Right ventricle myocardium superior (tissue), 1 donor: ENCODE measurements around the gene CYP46A1. TPM values are rescaled to one million over a fixed set of nuclear protein-coding genes. Genes with fewer than 3 reads are reported as not detected.
"Not testable (repeated sequence)": the region's sequence is repeated elsewhere in the genome, so short reads cannot be mapped to it uniquely, and the experiment has no call there.

Source experiments
- ATAC-seq: fragments of 200-7000 bp; cut with Tn5 transposase; one replicate; pipeline ENCODE4 v1.9.1; 2020; ENCODE audit warnings: mild to moderate bottlenecking; ENCODE audit not compliant: poor library complexity
- DNase-seq: peaks from one replicate; pipeline ENCODE4 v3.0.0-alpha.2; 2020
- intact Hi-C: fragments of 100-400 bp; cut with DNase I; formaldehyde crosslinking; loops from one replicate; pipeline ENCODE4 v1.11.2; 2022
- long read RNA-seq: library from polyadenylated mRNA; unstranded; transcript quantifications from one replicate; pipeline ENCODE4 v2.0.0, GENCODE V29; 2021
- total RNA-seq: library from RNA; stranded (reverse); fragmentation: NEBNext Ultra II Directional; extraction: Animal tissue kit (Norgen Biotek cat#: 25700); gene quantifications from one replicate; pipeline ENCODE4 v1.2.1, GENCODE V29; 2021
- donor health status: DM: no; HTN: yes; CAD: no; lungs with severe emphysema.

Gene CYP46A1
- total RNA-seq: 3.0 TPM
- long read RNA-seq, transcript CYP46A1-201 (15 exons, 2,181 nt): major isoform, 11 of 17 reads
- long read RNA-seq, partial matches to known transcripts: 0 of 17 reads
- long read RNA-seq, other reads (novel, unspliced or antisense): 6 of 17 reads

DNA sequence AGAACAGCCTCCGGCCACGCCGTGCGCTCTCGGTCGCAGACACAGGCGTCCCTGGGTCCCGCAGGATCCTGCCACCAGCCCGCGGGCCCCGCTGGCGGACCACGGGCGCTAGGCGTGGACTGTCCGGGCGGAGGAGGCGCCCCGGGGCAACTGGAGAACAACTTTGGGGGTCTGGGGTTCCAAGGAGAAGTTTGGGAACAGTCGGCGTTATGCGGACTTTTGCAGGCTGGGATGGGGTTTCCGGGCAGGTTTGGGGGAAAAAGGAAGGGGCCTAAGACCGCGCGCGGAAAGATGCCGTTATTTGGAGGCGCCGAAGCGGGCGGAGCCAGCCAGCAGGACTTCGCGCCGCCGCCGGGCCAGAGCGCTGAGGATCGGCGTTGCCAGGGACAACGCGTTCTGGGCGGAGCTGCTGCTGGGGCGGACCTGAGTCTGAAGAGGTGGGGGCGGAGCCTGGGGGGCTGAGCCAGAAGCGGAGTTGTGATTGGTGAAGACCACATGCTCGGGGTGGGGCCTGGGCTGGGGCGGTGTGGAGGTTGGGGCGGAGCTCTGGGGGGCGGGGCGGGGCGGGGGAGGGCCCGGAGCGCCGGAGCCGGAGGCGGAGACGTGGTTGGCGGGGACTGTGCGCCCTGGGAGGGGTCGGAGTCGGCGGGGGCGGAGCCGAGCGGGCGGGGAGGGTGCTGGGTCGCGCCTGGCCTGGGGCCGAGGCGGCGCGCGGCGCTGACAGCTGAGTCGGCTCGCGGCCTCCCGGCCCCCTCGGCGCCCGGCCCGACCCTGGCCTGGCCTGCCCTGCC, at the start of gene CYP46A1:
CYP46A1 (plus strand) TSS at position 680 of the 791 bp plus-strand sequence. CDS start 120 bp downstream, outside the sequence.
- intact Hi-C loops: loop anchor here (5.0 kb wide), 1 partner anchor 203 kb away; no protein-coding TSS in a partner anchor
- peak; percentile 100 for DNase-seq
- peak; percentile 96 for ATAC-seq

DNA sequence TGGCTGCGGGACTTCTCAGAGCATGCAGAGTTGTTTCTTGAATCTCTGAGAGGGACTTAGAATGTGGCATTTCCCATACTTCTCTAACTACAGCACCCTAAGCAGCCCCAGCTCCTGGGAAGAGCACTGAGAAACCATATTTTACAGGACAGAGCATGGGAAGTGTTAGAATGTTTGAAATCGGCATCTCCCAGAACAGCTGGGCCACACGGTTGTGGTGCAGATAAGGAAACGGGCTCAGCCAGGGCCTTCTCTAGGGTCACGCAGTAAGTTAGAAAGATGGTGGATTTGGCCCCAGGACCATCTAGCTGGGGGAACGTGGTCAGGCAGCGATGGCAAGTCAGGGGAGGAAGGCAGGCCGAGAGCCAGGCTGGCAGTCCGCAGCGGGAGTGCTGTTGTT, 49.7 kb upstream of the CYP46A1 start:
- intact Hi-C loops: no loop called here
- DNase-seq: no peak
- no peak for ATAC-seq

DNA sequence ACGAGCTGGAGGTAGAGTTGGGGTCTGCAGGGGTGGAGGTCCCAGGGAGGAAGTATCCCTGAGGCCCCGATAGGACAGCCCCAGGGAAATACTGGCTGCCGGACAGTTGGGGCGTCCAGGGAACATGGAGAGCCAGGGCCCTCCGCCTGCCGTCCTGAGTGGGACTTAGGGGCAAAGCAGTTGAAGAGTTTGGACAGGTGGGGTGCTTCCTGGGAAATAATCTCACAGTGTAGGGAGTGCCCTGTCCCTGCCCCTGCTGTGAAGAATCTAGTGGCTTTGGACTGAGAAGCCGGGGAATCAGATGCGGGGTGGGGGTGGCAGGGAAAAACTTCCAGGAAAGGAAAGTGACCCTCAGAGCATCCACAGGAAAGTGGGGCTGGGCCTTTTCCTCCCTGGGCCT, 49.0 kb upstream of the CYP46A1 start:
- intact Hi-C loops: no loop called here
- ATAC-seq: no peak
- no peak for DNase-seq

DNA sequence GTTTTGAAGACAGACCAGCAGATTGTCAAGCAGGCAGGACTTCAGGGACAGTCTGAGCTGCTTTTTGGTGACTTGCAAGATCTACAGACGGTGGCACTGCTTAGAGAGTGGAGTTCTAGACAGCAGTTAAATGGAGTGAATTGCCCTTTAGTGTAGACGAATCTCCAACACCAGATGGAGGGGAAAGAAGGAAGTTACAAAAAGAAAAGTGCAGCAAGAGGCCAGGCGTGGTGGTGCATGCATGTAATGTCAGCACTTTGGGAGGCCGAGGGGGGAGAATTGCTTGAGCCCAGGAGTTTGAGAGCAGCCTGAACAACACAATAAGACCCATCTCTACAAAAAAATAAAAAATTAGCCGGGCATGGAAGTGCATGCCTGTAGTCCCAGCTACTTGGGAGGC, 47.6 kb upstream of the CYP46A1 start:
- DNase-seq: no peak
- intact Hi-C loops: no loop called here
- ATAC-seq: no peak

DNA sequence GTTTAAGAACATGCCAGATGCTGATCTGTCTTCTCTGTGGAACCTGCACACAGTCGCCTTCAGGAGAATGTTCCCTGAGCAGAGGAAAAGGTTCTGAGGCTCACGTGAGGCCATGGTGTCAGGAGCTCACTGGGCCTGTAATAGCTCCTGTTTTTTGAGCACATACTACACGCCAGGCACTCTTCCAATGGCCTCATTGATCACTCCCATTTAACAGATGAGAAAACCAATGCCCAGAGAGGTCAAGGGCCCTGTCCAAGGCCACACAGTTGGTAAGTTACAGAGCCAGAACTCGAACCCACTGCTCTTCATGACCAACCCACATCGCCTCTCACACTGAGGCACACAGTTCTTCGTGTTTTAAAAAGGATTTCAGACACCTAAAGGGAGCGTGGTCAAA, 46.5 kb upstream of the CYP46A1 start:
- intact Hi-C loops: no loop called here
- DNase-seq: no peak
- ATAC-seq: no peak

DNA sequence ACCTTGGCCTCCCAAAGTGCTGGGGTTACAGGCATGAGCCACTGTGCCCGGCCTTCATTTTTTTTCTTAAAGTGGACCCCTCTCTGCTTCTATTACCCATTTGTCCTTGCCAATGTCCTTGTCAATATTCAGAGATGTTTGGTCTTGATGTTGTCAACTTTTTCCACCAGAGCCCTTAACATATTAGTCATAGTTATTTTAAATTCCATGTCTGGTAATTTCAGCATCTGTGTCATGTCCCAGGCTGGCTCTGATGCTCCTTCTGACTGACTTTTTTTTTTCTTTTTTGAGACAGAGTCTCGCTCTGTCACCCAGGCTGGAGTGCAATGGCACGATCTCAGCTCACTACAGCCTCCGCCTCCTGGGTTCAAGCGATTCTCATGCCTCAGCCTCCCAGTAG, 41.3 kb upstream of the CYP46A1 start:
- ATAC-seq, DNase-seq, intact Hi-C loops: not testable (repeated sequence)

DNA sequence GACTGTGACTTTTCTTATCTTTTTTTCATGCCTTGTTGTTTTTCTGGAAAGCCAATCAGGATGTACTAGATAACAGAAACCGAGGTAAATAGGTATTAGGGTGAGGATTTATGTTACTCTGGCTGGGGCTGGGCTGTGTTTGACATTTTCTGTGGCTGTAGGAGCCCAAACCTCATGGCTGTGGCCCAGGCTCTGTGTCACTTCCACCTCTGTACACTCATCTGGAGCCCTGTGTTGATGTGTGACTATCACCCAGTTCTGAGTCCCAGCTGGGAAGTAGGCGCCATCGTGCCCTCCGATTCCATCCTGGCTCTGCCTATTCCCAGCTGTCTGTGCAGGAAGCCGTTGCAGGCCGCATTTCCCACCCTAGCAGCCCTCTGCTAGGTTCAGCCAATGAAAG, 40.8 kb upstream of the CYP46A1 start:
- no peak for DNase-seq
- intact Hi-C loops: no loop called here
- no peak for ATAC-seq

DNA sequence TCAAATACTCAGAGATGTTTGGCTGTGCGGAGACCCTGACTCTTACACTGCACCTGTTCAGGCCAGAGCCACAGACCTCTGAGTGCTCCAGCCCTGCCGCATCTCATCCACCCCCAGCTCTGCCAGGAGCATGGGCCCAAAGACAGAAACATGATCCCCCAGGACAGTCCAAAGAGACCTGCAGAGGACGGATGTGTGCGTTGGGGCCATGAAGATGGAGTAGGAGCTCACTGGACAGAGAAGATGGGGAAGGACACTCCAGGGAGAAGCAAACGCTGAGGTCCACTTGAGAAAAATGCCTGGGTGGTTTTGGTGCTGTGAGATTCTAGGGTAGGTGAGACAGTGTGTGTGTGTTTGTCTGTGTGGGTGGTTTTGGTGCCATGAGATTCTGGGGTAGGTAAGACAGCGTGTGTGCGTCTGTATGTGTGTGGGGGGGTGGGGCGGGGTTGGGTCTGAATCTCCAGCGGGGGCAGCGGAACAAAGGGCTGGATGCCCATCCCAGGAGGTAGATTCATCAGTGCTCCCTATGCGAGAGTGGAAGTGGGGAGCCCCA, 40.0 kb upstream of the CYP46A1 start:
- intact Hi-C loops: no loop called here
- no peak for ATAC-seq
- no peak for DNase-seq

DNA sequence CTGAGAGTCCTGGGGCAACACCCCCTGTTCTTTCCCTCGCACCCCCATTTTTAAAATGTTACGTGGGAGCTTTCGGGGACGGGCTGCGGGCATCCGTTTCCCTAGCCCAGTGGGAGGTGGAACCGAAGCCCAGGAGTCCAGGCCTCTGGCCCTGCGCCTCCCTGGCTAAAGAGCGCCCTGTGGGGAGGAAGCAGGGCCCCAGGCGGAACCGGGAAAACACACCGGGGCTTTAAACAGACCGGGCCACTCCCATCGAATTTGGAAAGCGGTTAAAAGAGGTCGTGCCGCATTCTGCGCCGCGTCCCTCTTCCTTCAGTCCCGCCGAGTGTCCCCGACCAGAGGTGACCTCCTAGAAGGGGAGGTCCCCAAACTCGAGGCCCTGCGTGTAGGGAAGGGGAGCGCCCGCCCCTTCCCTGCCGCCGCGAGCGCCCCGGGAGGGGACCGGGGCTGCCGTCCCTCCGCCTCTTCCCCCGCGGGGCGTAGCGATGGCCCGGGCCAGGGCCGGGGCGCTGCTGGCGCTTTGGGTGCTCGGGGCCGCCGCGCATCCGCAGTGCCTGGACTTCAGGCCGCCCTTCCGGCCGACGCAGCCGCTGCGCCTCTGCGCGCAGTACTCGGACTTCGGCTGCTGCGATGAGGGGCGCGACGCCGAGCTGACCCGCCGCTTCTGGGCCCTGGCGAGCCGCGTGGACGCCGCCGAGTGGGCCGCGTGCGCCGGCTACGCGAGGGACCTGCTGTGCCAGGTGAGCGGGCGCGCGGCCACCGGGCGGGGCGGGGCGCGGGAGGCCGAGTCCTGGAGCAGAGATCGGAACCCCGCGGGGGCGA, 39.2 kb upstream of the CYP46A1 start, which contains the start of gene HHIPL1:
HHIPL1 (plus strand) TSS at position 407 of the 822 bp plus-strand sequence; CDS start at position 486, 79 bp downstream.
- ATAC-seq (peak; percentile 78), DNase-seq (peak; percentile 62)
- intact Hi-C loops: no loop called here

DNA sequence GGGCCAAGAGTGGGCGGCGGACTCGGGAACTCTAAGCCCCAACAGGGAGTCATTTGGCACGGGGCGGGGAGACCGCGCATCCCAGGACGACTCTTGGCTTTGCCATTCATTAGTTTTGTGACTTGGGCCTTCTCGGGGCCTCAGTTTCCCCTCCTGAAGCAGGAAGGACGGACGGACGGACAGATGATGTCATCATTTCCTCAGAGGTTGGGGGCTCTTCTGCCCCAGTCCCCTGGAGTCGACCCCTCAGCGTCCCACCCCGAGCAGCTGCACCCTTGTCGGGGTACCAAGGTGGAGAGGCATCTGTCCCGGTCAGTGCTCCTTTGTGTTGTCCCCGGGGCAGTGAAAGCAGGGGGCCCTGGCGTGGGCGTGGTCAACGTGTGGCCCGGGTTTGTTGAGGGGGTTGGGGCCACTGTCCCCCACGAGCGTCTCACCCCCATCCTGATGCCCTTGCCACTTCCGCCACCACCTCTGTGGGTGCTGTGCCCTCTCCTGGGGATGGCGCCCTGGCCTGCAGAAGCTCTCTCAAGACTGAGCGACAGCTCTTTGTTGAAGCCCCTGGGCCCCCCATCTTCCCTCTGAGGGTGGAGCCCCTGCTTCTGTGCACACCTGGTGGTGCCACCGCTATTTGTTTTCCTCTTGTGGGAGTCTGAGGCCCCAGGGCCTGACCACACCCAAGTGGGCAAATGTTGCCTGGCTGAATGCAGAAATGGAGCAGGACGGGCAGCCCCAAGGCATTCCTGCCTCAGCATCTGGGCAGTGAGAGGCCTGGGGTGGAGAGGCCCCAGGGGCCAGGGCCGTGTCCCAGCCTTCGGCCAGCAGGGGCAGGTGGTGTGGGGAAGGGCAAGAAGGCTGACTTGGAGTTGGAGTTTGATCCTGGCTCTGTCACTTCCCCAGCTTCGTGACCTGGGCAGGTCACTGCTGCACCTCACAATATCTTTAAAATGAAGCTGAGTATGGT, 38.3 kb upstream of the CYP46A1 start:
- no peak for DNase-seq
- ATAC-seq: no peak
- intact Hi-C loops: no loop called here

DNA sequence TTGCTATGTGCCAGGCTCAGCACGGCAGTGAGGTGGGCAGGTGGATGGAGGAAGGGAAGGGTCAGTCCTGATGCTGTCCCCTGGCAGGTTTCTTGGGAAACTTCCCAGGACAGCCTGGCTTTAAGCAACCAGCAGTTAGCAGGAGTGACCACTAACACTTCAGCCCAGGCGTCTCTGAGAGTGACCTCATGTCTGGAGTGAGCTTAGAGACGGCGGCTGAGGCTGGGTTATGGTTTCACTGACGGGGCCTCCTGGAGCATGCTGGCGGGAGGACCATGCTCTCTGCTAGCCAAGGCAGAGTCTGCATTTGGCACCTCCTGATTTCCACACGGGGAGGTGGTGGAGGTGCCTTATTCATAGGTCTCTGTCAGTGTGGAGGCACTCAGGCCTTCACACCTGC, 36.7 kb upstream of the CYP46A1 start:
- ATAC-seq (no peak), DNase-seq (no peak)
- intact Hi-C loops: no loop called here

DNA sequence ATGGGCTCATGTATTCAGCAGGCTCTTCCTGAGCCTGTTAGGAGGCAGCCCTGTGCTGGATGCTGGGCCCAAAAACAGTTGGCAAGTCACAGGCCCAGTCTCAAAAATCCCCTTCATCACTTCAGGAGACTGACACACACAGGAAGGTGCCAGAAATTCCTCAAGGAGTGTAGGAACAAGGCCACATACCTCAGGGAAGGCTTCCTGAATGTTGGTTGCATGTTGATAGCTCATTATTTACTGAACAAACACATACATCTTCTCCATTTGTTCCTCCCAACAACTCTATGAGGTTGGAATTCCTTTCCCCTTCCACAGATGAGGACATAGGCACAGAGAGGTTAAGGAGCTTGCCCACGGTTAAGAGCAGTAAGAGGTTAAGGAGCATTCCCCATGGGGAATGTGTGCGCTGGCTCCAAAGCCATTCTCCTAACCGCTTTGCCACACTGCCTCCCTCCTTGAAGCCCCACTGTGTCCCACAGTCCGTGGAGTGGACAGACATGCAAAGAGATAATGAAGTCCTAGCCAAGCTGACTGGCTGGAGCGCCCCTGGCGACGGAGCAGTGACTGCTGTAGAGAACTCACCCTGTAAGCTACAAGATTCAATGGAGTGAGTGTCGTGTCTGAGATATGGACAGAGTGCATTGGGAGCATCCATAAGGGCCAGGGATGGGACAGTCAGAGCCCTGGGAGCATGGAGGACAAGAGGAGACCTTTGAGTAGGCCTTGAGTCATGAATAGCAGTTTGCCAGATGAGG, 35.9 kb upstream of the CYP46A1 start:
- DNase-seq (no peak), ATAC-seq (no peak)
- intact Hi-C loops: no loop called here

DNA sequence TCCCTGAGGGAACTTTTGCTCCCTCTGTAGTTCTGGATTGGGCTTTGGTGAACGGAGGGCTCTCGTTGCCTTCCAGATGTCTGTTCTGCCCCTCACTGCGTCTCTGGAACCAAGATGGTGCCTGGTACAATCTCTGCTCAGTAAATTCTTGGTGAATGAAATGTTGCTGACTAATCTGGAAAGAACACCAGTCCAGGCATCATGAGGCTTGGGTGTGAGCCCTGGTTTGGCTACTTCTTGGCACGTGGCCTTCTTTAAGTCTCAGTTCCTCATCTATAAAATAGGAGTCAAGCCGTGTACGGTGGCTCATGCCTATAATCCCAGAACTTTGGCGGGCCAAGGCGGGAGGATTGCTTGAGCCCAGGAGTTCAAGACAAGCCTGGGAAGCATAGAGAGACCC, 34.9 kb upstream of the CYP46A1 start:
- intact Hi-C loops: no loop called here

DNA sequence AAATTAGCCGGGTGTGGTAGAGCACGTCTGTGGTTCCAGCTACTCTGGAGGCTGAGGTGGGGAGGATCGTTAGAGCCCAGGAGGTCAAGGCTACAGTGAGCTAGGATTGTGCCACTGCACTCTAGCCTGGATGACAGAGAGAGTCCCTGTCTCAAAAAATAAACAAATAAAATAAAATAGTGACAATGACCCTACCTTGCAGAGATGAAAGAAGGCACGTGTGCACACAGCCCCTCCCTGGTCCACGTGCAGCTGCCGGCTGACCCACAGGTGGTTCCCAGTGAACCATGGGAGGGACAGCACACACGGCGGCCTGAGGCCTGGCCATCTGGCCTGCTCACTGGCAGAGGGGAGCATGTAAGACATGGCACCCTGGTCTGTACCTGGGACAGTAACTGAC, 34.5 kb upstream of the CYP46A1 start:
- DNase-seq: no peak
- no peak for ATAC-seq
- intact Hi-C loops: no loop called here

More for the DNA sequence above, 34.9 kb upstream of the CYP46A1 start:
- ATAC-seq: no peak
- no peak for DNase-seq

DNA sequence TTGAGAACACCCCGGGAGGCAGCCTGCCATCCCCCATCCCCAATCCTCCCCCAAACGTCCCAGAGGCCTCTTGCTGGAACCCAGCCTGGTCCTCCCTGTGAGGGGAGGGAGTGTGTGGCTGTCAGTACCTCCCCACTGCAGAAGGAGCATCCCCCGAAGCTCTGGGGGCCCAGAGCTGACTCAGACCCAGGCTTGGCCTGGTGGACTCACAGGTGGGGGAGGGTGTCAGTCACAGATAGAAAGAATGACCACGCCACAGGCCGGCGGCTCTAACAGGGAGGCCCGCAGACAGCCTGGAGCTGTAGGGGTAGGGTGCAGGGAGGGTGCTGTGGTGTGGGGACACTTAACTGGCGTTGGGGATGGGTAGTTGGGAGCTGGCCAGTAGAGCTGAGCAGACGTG, 33.9 kb upstream of the CYP46A1 start:
- no peak for ATAC-seq
- intact Hi-C loops: no loop called here
- no peak for DNase-seq

DNA sequence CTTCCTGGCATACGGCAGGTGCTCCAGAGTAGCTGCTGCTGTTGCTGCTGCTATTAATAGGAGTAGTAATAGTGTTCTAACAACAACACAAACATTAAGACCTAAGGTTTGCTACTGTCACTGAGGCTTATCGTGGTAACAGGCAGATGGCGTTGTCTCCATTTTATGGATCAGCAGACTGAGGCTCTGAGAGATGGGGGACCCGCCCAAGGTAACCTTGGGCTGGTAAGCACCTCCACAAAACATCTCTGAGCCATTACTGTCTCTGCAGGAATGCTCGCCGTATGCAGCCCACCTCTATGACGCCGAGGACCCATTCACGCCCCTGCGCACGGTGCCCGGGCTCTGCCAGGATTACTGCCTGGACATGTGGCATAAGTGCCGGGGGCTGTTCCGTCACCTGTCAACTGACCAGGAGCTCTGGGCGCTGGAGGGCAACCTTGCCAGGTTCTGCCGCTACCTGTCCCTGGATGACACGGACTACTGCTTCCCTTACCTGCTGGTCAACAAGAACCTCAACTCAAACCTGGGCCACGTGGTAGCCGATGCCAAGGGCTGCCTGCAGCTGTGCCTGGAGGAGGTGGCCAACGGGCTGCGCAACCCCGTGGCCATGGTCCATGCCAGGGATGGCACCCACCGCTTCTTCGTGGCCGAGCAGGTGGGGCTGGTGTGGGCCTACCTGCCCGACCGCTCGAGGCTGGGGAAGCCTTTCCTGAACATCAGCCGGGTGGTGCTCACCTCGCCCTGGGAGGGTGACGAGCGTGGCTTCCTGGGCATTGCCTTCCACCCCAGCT, 31.9 kb upstream of the CYP46A1 start:
- DNase-seq (no peak), ATAC-seq (no peak)
- intact Hi-C loops: no loop called here
